ENCODE data around the gene PRELID3B.

Gene PRELID3B

DNA sequence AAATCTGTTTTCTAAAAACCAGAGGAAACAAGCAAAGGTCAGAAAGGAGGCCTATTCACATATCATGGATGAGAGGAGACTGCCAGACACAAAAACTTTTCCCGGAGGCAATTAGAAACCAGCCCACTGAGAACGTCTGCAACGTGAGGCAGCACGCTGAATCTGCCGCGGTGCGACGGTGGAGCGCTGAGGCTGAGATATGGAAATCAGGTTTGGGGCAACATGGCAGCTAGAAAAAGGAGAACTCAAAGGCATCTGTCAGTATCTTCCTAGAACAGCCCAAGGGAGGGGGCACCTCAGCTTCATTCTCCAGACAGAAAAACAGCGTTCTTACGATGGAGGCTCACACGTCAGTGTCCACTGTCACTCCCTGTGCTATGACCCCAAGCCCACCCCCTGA is 5.2 kb downstream of the PRELID3B start:
- peaks cover 47% of the 10 kb centered on the region for H3K4me1 ChIP-seq (ENCODE audit: control insufficient read depth, low read length)
- H3F3A ChIP-seq (ENCODE audit: control insufficient read depth, insufficient read depth): peaks cover 37% of the 10 kb centered on the region
- peaks cover 68% of the 10 kb centered on the region for H3K79me2 ChIP-seq (ENCODE audit: control insufficient read depth, low read length)
- peaks cover 11% of the 10 kb centered on the region for H4K20me1 ChIP-seq (ENCODE audit: control insufficient read depth, insufficient read depth, low read depth, low read length)
- no peak for TF ChIP-seq EZH2phosphoT487 (IDR thresholded peaks at IDR 0.05; ENCODE audit: borderline replicate concordance, low read length)
- TF ChIP-seq, protein P1, sequence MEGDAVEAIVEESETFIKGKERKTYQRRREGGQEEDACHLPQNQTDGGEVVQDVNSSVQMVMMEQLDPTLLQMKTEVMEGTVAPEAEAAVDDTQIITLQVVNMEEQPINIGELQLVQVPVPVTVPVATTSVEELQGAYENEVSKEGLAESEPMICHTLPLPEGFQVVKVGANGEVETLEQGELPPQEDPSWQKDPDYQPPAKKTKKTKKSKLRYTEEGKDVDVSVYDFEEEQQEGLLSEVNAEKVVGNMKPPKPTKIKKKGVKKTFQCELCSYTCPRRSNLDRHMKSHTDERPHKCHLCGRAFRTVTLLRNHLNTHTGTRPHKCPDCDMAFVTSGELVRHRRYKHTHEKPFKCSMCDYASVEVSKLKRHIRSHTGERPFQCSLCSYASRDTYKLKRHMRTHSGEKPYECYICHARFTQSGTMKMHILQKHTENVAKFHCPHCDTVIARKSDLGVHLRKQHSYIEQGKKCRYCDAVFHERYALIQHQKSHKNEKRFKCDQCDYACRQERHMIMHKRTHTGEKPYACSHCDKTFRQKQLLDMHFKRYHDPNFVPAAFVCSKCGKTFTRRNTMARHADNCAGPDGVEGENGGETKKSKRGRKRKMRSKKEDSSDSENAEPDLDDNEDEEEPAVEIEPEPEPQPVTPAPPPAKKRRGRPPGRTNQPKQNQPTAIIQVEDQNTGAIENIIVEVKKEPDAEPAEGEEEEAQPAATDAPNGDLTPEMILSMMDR (IDR thresholded peaks at IDR 0.05; ENCODE audit: low read depth, low read length, poor library complexity, severe bottlenecking): no peak
- H3K27ac ChIP-seq (ENCODE audit: low read depth, low read length): no peak overlapping the region
- no peak overlapping the region for H3K4me3 ChIP-seq (ENCODE audit: low read length)
- no peak overlapping the region for H3K4me2 ChIP-seq (ENCODE audit: low read length)
- peaks cover 92% of the 10 kb centered on the region for H3K36me3 ChIP-seq (ENCODE audit: control insufficient read depth, low read length)
- H3K9me3 ChIP-seq (ENCODE audit: control insufficient read depth, insufficient read depth, low read length): no peaks in the 10 kb centered on the region
- no peaks in the 10 kb centered on the region for H3K27me3 ChIP-seq (ENCODE audit: control insufficient read depth, low read length)
- H3K9me2 ChIP-seq (replicated peaks; ENCODE audit: control insufficient read depth, low read length): no peaks in the 10 kb centered on the region

DNA sequence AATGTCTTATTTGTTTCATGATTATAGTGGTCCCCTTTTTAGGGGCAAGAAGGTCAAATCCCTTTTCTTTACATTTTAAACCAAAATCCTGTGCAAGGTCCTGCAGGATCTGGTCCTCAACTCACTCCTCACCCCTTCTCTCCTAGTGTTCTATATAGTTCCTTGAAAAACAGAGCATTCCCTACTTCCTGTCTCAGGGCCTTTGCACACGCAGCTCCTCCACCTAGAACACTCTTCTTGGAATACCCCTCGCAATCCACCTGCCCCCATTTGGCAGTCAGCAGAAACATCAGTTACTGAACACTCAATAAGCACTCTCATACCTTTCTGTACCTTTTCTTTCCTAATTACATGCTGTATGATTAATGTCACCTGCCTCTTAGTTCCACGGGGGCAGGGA is 7.2 kb downstream of the PRELID3B start:
- Histone ChIP-seq H3K9me2 (replicated peaks; ENCODE audit: control insufficient read depth, low read length) (no peaks in the 10 kb centered on the region), H3K27ac (ENCODE audit: low read depth, low read length) (no peak overlapping the region), H3K36me3 (ENCODE audit: control insufficient read depth, low read length) (peaks cover 89% of the 10 kb centered on the region), H3K4me3 (ENCODE audit: low read length) (no peak overlapping the region), H3K4me1 (ENCODE audit: control insufficient read depth, low read length) (peaks cover 43% of the 10 kb centered on the region), H3K27me3 (ENCODE audit: control insufficient read depth, low read length) (no peaks in the 10 kb centered on the region), H3K79me2 (ENCODE audit: control insufficient read depth, low read length) (peaks cover 66% of the 10 kb centered on the region), H3K9me3 (ENCODE audit: control insufficient read depth, insufficient read depth, low read length) (no peaks in the 10 kb centered on the region), H4K20me1 (ENCODE audit: control insufficient read depth, insufficient read depth, low read depth, low read length) (peaks cover 13% of the 10 kb centered on the region), H3K4me2 (ENCODE audit: low read length) (no peak overlapping the region), H3F3A (ENCODE audit: control insufficient read depth, insufficient read depth) (peaks cover 40% of the 10 kb centered on the region)
- TF ChIP-seq, protein P1 (IDR thresholded peaks at IDR 0.05; ENCODE audit: low read depth, low read length, poor library complexity, severe bottlenecking): no peak
- TF ChIP-seq EZH2phosphoT487 (IDR thresholded peaks at IDR 0.05; ENCODE audit: borderline replicate concordance, low read length): no peak

DNA sequence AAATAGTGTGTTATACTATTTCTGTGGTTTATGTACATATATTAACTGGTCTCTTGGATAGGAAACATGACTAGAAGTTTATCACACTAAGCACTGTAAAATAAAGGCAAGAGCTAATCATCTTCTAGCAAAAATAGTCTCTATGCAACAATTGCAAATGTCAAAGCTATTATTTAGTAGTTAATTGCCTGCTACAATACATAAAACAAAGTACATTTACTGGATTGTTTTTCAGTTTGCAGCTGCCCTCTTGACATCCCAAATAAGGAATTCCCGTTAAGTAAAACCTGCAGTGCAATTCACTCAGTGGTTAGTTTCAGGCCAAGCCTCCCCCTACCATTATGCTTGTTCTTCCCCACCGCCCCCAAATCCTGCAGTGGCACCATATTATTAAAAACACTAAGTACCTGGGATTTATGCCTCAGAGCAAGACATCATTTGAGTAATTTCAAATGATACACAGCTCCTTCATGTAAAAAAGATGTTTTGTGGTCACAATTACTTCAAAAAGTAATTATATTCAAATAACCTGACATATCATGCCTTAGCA is 8.9 kb downstream of the PRELID3B start:
- Histone ChIP-seq H3K36me3 (ENCODE audit: control insufficient read depth, low read length) (peaks cover 89% of the 10 kb centered on the region), H4K20me1 (ENCODE audit: control insufficient read depth, insufficient read depth, low read depth, low read length) (peaks cover 23% of the 10 kb centered on the region), H3K9me2 (replicated peaks; ENCODE audit: control insufficient read depth, low read length) (no peaks in the 10 kb centered on the region), H3K79me2 (ENCODE audit: control insufficient read depth, low read length) (peaks cover 66% of the 10 kb centered on the region), H3F3A (ENCODE audit: control insufficient read depth, insufficient read depth) (peaks cover 43% of the 10 kb centered on the region), H3K9me3 (ENCODE audit: control insufficient read depth, insufficient read depth, low read length) (no peaks in the 10 kb centered on the region), H3K27ac (ENCODE audit: low read depth, low read length) (no peak overlapping the region), H3K27me3 (ENCODE audit: control insufficient read depth, low read length) (no peaks in the 10 kb centered on the region), H3K4me1 (ENCODE audit: control insufficient read depth, low read length) (peaks cover 47% of the 10 kb centered on the region), H3K4me3 (ENCODE audit: low read length) (no peak overlapping the region), H3K4me2 (ENCODE audit: low read length) (peak overlapping the region; percentile 92)
- TF ChIP-seq EZH2phosphoT487 (IDR thresholded peaks at IDR 0.05; ENCODE audit: borderline replicate concordance, low read length): no peak
- TF ChIP-seq, protein P1 (IDR thresholded peaks at IDR 0.05; ENCODE audit: low read depth, low read length, poor library complexity, severe bottlenecking): no peak

Measured in DOHH2 (cell line).